HG02840 (cell line): ENCODE results near the gene RNF41.
"Not testable (repeated sequence)": the region's sequence is repeated elsewhere in the genome, so short reads cannot be mapped to it uniquely, and the experiment has no call there.

Experiments used
- ATAC-seq: cut with Tn5 transposase; IDR thresholded peaks from one replicate; pipeline ENCODE4 v1.9.1; 2021; ENCODE audit warnings: mild to moderate bottlenecking, moderate library complexity, moderate number of reproducible peaks; ENCODE audit not compliant: unreplicated experiment, low FRiP score

RNF41 gene

DNA sequence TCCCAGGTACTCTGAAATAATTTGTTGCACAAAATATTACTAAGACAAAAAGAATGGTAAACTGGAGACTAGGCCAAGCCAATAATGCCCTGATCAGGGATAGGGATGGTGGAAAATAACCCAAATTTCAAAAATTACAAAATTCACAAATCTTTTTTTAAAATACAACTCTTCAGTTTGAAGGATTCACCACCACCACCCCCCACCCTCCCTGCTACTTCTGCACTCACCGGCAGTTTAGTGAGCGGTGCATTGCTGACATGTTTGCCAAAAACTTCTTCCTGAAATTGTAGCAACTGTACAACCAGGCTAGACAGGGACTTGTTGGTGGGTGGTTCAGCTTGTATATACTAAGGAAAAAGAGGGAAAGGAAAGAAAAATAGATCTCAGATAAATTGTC, 34.8 kb downstream of the RNF41 start:
- ATAC-seq: no peak

GRCh38 chr12:56178347-56178746, 43.4 kb downstream of the RNF41 start:
- no peak for ATAC-seq

- ATAC-seq: no peak
Measured at GRCh38 chr12:56172839-56173238, 48.9 kb downstream of the RNF41 start.

GRCh38 chr12:56169229-56169759, 52.4 kb downstream of the RNF41 start:
- no peak for ATAC-seq

DNA sequence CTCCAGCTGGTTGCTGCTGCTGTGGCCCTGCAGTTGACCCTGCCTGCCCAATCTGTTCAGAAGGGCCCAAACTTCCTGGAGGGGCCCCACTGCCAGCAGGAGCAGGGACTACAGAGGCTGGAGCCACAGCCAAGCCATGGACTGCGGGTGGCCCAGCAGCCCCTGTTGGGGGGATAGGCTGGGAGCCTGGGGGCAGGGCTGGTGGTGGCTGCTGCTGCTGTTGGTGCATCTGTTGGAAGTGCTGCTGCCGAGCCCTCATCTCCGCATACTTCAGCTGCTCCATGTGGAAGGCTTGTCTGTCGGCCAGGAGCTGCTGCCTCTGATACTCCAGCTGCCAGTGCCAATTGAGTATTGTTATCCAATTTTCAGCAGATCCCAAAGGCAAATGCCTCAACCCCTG, 56.4 kb downstream of the RNF41 start:
- ATAC-seq: no peak

- no peak for ATAC-seq
Measured at GRCh38 chr12:56164345-56164729, 57.4 kb downstream of the RNF41 start.

GRCh38 chr12:56163533-56164344, 58.0 kb downstream of the RNF41 start:
- ATAC-seq: no peak

GRCh38 chr12:56162468-56163290, 59.0 kb downstream of the RNF41 start:
- no peak for ATAC-seq

DNA sequence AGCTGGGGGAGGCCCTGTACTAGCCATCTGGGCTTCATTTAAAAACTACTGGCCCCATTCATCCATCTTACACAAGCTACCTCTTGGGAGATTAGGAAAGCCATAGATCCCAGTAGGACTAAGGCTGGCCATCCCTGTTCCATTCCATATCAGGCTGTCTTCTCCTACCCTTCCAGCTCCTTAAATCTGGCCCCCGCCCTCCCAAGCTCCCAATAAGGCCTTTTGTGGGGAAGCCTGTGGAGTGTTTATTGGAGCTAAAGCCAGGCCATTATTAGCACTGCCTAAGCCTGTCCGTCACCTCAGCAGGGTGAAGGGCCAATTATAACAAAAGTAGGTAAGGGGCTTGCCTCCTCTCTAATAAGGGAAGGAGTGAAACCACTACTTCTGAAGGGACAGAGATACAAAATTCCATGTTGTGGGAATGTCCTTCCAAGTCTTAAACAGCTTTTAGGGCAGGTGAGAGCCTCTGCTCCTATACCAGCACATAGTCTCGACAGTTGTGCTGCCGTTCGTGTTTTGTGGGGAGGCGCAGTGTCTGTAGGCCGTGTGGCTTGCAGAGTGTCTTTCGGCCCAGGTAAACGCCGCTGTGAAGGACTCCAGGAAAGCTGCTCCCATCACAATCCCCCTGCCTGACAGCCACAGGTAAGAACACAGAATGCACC, 59.9 kb downstream of the RNF41 start:
- ATAC-seq: no peak

- no peak for ATAC-seq
Measured at GRCh38 chr12:56160894-56161689, 60.6 kb downstream of the RNF41 start.

DNA sequence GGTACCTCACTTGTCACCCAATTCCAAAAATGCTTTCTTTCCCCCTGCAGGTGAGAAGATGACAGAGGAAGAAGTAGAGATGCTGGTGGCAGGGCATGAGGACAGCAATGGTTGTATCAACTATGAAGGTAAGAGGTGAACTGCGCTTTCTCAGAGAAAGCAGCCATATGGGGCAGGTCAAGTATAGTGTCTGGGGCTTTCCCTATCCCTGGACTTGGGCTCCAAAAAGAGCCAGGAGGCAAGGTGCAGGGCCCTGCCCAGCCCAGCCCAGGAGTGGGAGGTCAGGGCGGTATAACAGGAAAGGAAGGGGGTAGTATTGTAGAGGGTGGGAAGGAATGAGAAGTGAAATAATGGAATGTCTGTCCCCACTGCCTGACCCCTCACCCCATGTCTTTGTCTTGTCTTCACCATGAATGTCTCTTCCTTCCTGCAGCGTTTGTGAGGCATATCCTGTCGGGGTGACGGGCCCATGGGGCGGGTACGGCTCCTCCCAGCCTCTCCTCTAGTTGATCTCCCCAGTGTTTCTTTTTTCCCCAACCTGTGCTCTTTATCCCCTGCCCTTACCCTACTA, 61.4 kb downstream of the RNF41 start:
- ATAC-seq: no peak

DNA sequence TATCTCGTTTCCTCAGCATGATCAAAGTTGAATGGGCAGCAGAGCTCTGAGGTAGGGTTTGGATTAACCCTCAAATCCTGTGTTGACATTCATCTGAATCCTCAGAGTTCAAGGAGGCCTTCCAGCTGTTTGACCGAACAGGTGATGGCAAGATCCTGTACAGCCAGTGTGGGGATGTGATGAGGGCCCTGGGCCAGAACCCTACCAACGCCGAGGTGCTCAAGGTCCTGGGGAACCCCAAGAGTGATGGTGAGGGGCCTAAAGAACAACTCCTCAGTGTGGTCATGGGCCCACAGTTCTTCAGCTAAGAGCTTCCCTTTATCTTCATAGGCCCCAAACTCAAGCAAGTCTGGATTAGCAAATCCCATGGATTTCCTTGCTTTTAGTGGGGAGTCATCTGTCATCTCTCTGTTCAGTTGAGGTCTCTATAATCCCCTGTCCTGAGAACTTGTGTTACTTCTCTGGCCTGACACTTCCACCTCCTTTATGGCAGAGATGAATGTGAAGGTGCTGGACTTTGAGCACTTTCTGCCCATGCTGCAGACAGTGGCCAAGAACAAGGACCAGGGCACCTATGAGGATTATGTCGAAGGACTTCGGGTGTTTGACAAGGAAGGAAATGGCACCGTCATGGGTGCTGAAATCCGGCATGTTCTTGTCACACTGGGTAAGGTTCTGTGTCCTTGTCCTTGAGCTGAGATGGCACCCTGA, 62.1 kb downstream of the RNF41 start:
- no peak for ATAC-seq

- ATAC-seq: no peak
Measured at GRCh38 chr12:56158926-56159461, 62.7 kb downstream of the RNF41 start.

- ATAC-seq: peak; percentile 73
Measured at GRCh38 chr12:56158029-56158925, 63.4 kb downstream of the RNF41 start, which contains the start of gene MYL6. Gene MYL6, plus strand, starts transcription at chr12:56158359. Its CDS starts 43 bp downstream, at chr12:56158402.

DNA sequence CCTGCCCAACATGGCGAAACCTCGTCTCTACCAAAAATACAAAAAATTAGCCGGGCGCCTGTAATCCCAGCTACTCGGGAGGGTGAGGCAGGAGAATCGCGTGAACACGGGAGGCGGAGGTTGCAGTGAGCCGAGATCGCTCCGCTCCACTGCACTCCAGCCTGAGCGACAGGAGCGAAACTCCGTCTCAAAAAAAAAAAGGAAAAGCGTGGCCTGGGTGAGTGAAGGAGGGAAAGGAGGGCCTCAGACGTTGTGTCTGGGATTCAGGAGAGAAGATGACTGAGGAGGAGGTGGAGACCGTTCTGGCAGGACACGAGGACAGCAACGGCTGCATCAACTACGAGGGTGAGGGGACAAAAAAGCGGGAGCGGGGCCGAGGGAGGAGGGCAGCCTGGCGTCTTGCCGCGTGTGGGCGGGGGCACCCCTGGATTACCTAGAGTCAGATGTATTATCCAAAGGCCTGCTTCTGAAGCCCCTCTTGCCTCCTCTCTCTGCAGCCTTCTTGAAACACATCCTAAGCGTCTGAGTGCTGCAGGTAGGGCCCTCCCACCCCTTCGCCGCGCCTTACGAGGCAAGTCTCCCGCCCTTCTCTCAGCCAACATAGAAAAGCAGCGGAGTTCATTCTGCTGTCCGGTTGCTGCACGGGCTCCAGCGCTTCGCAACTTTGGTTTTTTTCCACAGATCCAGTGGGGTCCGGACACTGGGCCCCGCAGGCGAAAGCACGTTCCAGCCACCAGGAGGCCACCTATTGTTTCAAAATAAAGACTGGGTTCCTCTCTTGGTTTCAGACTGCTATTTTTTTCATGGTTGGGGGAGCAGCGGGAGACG, 64.3 kb downstream of the RNF41 start:
- ATAC-seq: peak; percentile 23

- ATAC-seq: not testable (repeated sequence)
Measured at GRCh38 chr12:56156464-56157200, 65.1 kb downstream of the RNF41 start.
